Nephron (organoid): Measurements from ENCODE around the gene CUL1.

Experiments
- H3K27ac Mint-ChIP-seq, 3 experiments: 2 replicates each; pipeline ENCODE4 v1.8.0; 2020; ENCODE audit warnings: mixed read lengths in 3 of 3, mild to moderate bottlenecking in 2 of 3, moderate library complexity in 1 of 3
- H3K27me3 Mint-ChIP-seq: 2 replicates; pipeline ENCODE4 v1.8.0; 2021; ENCODE audit warnings: low read depth, mild to moderate bottlenecking, moderate library complexity, mixed read lengths
- H3K36me3 Mint-ChIP-seq: 2 replicates; pipeline ENCODE4 v1.8.0; 2020; ENCODE audit warnings: low read depth, mixed read lengths
- H3K4me1 Mint-ChIP-seq: 2 replicates; pipeline ENCODE4 v1.8.0; 2020; ENCODE audit warnings: mixed read lengths
- H3K4me3 Mint-ChIP-seq, 3 experiments: 2 replicates each; pipeline ENCODE4 v1.8.0; 2020; ENCODE audit warnings: mild to moderate bottlenecking in 3 of 3, mixed read lengths in 3 of 3, moderate library complexity in 2 of 3
- H3K9me3 Mint-ChIP-seq: 2 replicates; pipeline ENCODE4 v1.8.0; 2020; ENCODE audit warnings: mixed read lengths
- TF ChIP-seq, protein P1 (sequence below), 3 experiments: fragments of 200-600 bp; sonication (generic); IDR thresholded peaks; one replicate each; pipeline ENCODE4 v1.5.0; 2021; ENCODE audit warnings: antibody characterized with exemption in 3 of 3; ENCODE audit not compliant: unreplicated experiment in 3 of 3

Gene CUL1

DNA sequence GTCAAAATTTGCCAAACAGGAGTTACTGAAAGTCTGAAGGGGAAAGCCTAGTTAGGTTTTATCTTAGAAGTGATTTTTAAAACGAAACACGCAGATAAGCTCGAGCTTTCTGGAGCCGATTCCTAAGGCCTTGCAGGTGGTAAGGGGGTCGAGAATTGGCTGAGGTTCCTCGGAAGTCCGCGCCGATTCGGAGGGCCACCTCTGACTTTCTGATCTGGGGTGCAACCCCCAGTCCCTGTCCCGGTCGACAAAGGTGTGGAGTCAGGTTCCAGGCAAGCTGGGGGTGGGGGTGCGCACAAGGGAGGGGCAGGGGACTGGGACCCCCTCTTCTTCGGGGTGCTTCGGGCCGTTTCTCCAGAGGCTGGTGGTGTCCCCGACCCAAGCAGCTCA lies 701 bp upstream of the CUL1 start:
- peaks cover 40% of the 10 kb centered on the region for H3K4me1 Mint-ChIP-seq
- H3K27me3 Mint-ChIP-seq, result peaks cover 4% of the 10 kb centered on the region
- no peaks in the 10 kb centered on the region for H3K36me3 Mint-ChIP-seq
- H3K27ac Mint-ChIP-seq, result peak overlapping the region; percentile 92 to 97 (median 96)
- no peaks in the 10 kb centered on the region for H3K9me3 Mint-ChIP-seq
- peak overlapping the region; percentile 88 to 95 (median 89) for H3K4me3 Mint-ChIP-seq
- TF ChIP-seq, protein P1, sequence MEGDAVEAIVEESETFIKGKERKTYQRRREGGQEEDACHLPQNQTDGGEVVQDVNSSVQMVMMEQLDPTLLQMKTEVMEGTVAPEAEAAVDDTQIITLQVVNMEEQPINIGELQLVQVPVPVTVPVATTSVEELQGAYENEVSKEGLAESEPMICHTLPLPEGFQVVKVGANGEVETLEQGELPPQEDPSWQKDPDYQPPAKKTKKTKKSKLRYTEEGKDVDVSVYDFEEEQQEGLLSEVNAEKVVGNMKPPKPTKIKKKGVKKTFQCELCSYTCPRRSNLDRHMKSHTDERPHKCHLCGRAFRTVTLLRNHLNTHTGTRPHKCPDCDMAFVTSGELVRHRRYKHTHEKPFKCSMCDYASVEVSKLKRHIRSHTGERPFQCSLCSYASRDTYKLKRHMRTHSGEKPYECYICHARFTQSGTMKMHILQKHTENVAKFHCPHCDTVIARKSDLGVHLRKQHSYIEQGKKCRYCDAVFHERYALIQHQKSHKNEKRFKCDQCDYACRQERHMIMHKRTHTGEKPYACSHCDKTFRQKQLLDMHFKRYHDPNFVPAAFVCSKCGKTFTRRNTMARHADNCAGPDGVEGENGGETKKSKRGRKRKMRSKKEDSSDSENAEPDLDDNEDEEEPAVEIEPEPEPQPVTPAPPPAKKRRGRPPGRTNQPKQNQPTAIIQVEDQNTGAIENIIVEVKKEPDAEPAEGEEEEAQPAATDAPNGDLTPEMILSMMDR (IDR thresholded peaks at IDR 0.05; ENCODE audit: unreplicated experiment in 3 of 3), result no peak

DNA sequence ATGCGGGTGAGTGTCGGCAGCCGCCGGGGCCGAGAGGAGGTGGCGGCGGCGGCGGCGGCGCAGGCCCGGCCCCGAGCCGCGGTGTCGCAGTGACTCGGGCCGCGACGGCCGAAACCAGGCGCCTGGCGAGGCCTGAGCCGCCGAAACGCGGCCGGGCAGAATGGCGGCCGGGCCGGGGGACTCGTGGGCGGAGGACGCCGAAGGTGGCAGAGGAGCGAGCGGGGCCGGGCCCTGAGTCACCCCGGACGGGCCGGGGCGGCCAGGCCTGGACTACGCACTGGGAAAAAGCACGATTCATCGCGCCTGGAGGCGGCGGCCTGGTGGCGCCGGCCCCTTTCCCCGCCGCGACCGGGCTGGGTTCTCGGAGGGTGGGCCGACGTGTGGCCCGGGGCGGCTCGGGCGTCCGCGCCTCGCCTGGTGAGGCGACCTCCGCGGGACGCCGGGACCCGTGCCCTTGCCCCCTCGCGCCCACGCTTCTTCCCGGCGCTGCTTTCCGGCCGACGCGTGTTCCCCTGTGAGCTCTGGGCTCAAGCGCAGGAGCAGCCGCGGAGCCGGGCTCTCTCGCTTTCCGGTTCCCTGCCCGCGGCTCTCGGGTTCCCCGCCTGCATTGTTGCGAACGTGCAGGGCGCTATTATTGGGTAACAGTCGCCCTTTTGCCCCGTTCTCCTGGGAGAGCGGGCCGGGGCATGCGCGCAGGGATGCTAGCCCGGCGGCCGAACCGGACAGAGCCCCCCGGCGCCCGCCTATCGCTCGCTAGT lies 500 bp downstream of the CUL1 start:
- peak overlapping the region in 2 of 3 experiments; percentile 91 to 92 for H3K27ac Mint-ChIP-seq
- TF ChIP-seq, protein P1 (IDR thresholded peaks at IDR 0.05; ENCODE audit: unreplicated experiment in 3 of 3), result no peak
- no peaks in the 10 kb centered on the region for H3K9me3 Mint-ChIP-seq
- H3K27me3 Mint-ChIP-seq, result peaks cover 4% of the 10 kb centered on the region
- no peaks in the 10 kb centered on the region for H3K36me3 Mint-ChIP-seq
- H3K4me1 Mint-ChIP-seq, result peaks cover 43% of the 10 kb centered on the region
- H3K4me3 Mint-ChIP-seq, result peak overlapping the region; percentile 84 to 95 (median 90)

- H3K27ac Mint-ChIP-seq, result peak overlapping the region; percentile 91 to 95 (median 92)
- H3K27me3 Mint-ChIP-seq, result peaks cover 4% of the 10 kb centered on the region
- no peaks in the 10 kb centered on the region for H3K36me3 Mint-ChIP-seq
- H3K9me3 Mint-ChIP-seq, result no peaks in the 10 kb centered on the region
- TF ChIP-seq, protein P1 (IDR thresholded peaks at IDR 0.05; ENCODE audit: unreplicated experiment in 3 of 3), result no peak
- H3K4me3 Mint-ChIP-seq, result peak overlapping the region; percentile 90 to 95 (median 93)
- H3K4me1 Mint-ChIP-seq, result peaks cover 48% of the 10 kb centered on the region
Measured at GRCh38 chr7:148699782-148700629, 1.3 kb downstream of the CUL1 start.

GRCh38 chr7:148700661-148701064 lies 2.0 kb downstream of the CUL1 start:
- Mint-ChIP-seq H3K27ac (peak overlapping the region; percentile 91 to 95 (median 92)), H3K4me3 (peak overlapping the region; percentile 90 to 95 (median 93)), H3K27me3 (no peaks in the 10 kb centered on the region), H3K9me3 (no peaks in the 10 kb centered on the region), H3K4me1 (peaks cover 54% of the 10 kb centered on the region), H3K36me3 (no peaks in the 10 kb centered on the region)
- TF ChIP-seq, protein P1 (IDR thresholded peaks at IDR 0.05; ENCODE audit: unreplicated experiment in 3 of 3), result no peak

- H3K36me3 Mint-ChIP-seq, result no peaks in the 10 kb centered on the region
- H3K27ac Mint-ChIP-seq, result peak overlapping the region; percentile 91 to 95 (median 92)
- no peaks in the 10 kb centered on the region for H3K27me3 Mint-ChIP-seq
- H3K4me3 Mint-ChIP-seq, result peak overlapping the region; percentile 90 to 95 (median 93)
- no peaks in the 10 kb centered on the region for H3K9me3 Mint-ChIP-seq
- TF ChIP-seq, protein P1 (IDR thresholded peaks at IDR 0.05; ENCODE audit: unreplicated experiment in 3 of 3), result no peak
- peaks cover 59% of the 10 kb centered on the region for H3K4me1 Mint-ChIP-seq
Measured at GRCh38 chr7:148701414-148701813, 2.7 kb downstream of the CUL1 start.
